GM19351 (cell line): Measurements from ENCODE around the gene CHODL.

Experiments
- ATAC-seq: cut with Tn5 transposase; IDR thresholded peaks from one replicate; pipeline ENCODE4 v1.9.1; 2021; ENCODE audit warnings: mild to moderate bottlenecking, moderate library complexity; ENCODE audit not compliant: unreplicated experiment

Gene CHODL

GRCh38 chr21:18244671-18245463 lies at the start of gene CHODL:
CHODL (plus strand) TSS chr21:18244833; CDS start chr21:18245224, 391 bp downstream.
- ATAC-seq = no peak

- no peak for ATAC-seq
These were observed 39.7 kb upstream of the CHODL start for GRCh38 chr21:18204931-18205330.

GRCh38 chr21:18218331-18218730 lies 26.3 kb upstream of the CHODL start:
- no peak for ATAC-seq

- no peak for ATAC-seq
These were observed 24.1 kb upstream of the CHODL start for GRCh38 chr21:18220498-18220897.

GRCh38 chr21:18222346-18222745 lies 22.3 kb upstream of the CHODL start:
- no peak for ATAC-seq

- no peak for ATAC-seq
These were observed 16.4 kb upstream of the CHODL start for GRCh38 chr21:18228060-18228739.

- no peak for ATAC-seq
These were observed 9.1 kb upstream of the CHODL start for GRCh38 chr21:18235545-18235944.

- no peak for ATAC-seq
These were observed 883 bp downstream of the CHODL start for GRCh38 chr21:18245464-18245967.

- ATAC-seq = no peak
These were observed 3.5 kb downstream of the CHODL start for GRCh38 chr21:18248171-18248570.

- no peak for ATAC-seq
These were observed 5.0 kb downstream of the CHODL start for GRCh38 chr21:18249672-18250071.

GRCh38 chr21:18251065-18251464 lies 6.4 kb downstream of the CHODL start:
- no peak for ATAC-seq

- no peak for ATAC-seq
These were observed 7.6 kb downstream of the CHODL start for GRCh38 chr21:18252256-18252655.

GRCh38 chr21:18252680-18253079 lies 8.0 kb downstream of the CHODL start:
- no peak for ATAC-seq

GRCh38 chr21:18253221-18253620 lies 8.6 kb downstream of the CHODL start:
- no peak for ATAC-seq

- ATAC-seq = no peak
These were observed 9.2 kb downstream of the CHODL start for GRCh38 chr21:18253799-18254198.

GRCh38 chr21:18265944-18266343 lies 21.3 kb downstream of the CHODL start:
- ATAC-seq = no peak

- no peak for ATAC-seq
These were observed 22.9 kb downstream of the CHODL start for GRCh38 chr21:18267496-18267895.

GRCh38 chr21:18268906-18269305 lies 24.3 kb downstream of the CHODL start:
- ATAC-seq = no peak

- no peak for ATAC-seq
These were observed 25.2 kb downstream of the CHODL start for GRCh38 chr21:18269856-18270255.

- ATAC-seq = no peak
These were observed 28.8 kb downstream of the CHODL start for GRCh38 chr21:18273400-18273799.

- no peak for ATAC-seq
These were observed 29.7 kb downstream of the CHODL start for GRCh38 chr21:18274370-18274769.

GRCh38 chr21:18275781-18276180 lies 31.1 kb downstream of the CHODL start:
- no peak for ATAC-seq
